Measurements from ENCODE around the gene CEACAM16. TPM values are rescaled to one million over a fixed set of nuclear protein-coding genes. Genes with fewer than 3 reads are reported as not detected.

The CEACAM16 gene
- polyA plus RNA-seq, 1 donor from 2014 or later, result not detected

- Histone ChIP-seq H2AFZ (ENCODE audit: low read depth, low read length) (no peak overlapping the region), H3K36me3 (ENCODE audit: insufficient read depth, low read length) (no peaks in the 10 kb centered on the region), H3K9me3 (ENCODE audit: low read length) (no peaks in the 10 kb centered on the region), H3F3A (ENCODE audit: insufficient read depth, low read length, poor library complexity, severe bottlenecking) (no peaks in the 10 kb centered on the region), H3K79me2 (replicated peaks; ENCODE audit: insufficient read depth, low read length) (no peaks in the 10 kb centered on the region), H3K4me3 (ENCODE audit: low read length) (peak overlapping the region; percentile 7), H3K27ac (ENCODE audit: low read length) (no peak overlapping the region), H3K9me2 (ENCODE audit: insufficient read depth, low read length) (no peaks in the 10 kb centered on the region), H3K27me3 (ENCODE audit: insufficient read depth, low read depth, low read length) (peaks cover 70% of the 10 kb centered on the region), H4K20me1 (ENCODE audit: insufficient read depth) (no peaks in the 10 kb centered on the region), H3K9ac (ENCODE audit: low read length) (no peak overlapping the region), H3K4me2 (ENCODE audit: low read length) (no peak overlapping the region)
- TF ChIP-seq EP300 (conservative IDR thresholded peaks at IDR 0.05; ENCODE audit: poor library complexity, severe bottlenecking) (no peak), CTCF (IDR thresholded peaks at IDR 0.05; ENCODE audit: poor library complexity, severe bottlenecking) (no peak), RAD21 (conservative IDR thresholded peaks at IDR 0.05) (no peak), SMC3 (conservative IDR thresholded peaks at IDR 0.05; ENCODE audit: poor library complexity) (no peak)
Measured at GRCh38 chr19:44747739-44748425, 48.9 kb downstream of the CEACAM16 start.

- no peaks in the 10 kb centered on the region for H3K9me3 ChIP-seq (ENCODE audit: low read length)
- H3K4me3 ChIP-seq (ENCODE audit: low read length), result peak within 1 kb of the TSS; percentile 37
- no peaks in the 10 kb centered on the region for H3F3A ChIP-seq (ENCODE audit: insufficient read depth, low read length, poor library complexity, severe bottlenecking)
- TF ChIP-seq CTCF (IDR thresholded peaks at IDR 0.05; ENCODE audit: poor library complexity, severe bottlenecking) (no peak), REST (IDR thresholded peaks at IDR 0.05; ENCODE audit: borderline replicate concordance) (no peak), POLR2AphosphoS5 (IDR thresholded peaks at IDR 0.05) (no peak), MXI1 (conservative IDR thresholded peaks at IDR 0.05; ENCODE audit: poor library complexity, severe bottlenecking) (no peak), EP300 (conservative IDR thresholded peaks at IDR 0.05; ENCODE audit: poor library complexity, severe bottlenecking) (no peak), TAF1 (IDR thresholded peaks at IDR 0.05; ENCODE audit: low read depth) (no peak), EZH2 (IDR thresholded peaks at IDR 0.05; ENCODE audit: borderline replicate concordance, insufficient read depth, low read length, poor library complexity, severe bottlenecking) (no peak)
- no peaks in the 10 kb centered on the region for H3K79me2 ChIP-seq (replicated peaks; ENCODE audit: insufficient read depth, low read length)
- no peaks in the 10 kb centered on the region for H3K9me2 ChIP-seq (ENCODE audit: insufficient read depth, low read length)
- no peaks in the 10 kb centered on the region for H3K36me3 ChIP-seq (ENCODE audit: insufficient read depth, low read length)
- H4K20me1 ChIP-seq (ENCODE audit: insufficient read depth), result no peaks in the 10 kb centered on the region
- H3K4me2 ChIP-seq (ENCODE audit: low read length), result no peak within 1 kb of the TSS
- no peak within 1 kb of the TSS for H3K27ac ChIP-seq (ENCODE audit: low read length)
- peaks cover 77% of the 10 kb centered on the region for H3K27me3 ChIP-seq (ENCODE audit: insufficient read depth, low read depth, low read length)
- no peak within 1 kb of the TSS for H3K9ac ChIP-seq (ENCODE audit: low read length)
- H2AFZ ChIP-seq (ENCODE audit: low read depth, low read length), result no peak within 1 kb of the TSS
Measured at GRCh38 chr19:44748426-44749254, 49.7 kb downstream of the CEACAM16 start, which contains the start of gene BCL3. BCL3 (plus strand) TSS chr19:44748708; CDS start chr19:44748791, 83 bp downstream.
